GOT3 (cell line): ENCODE data around the gene MLPH.

Experiments used
- DNase-seq: peaks from one replicate; lab custom pipeline; 2025; ENCODE audit warnings: mixed read lengths; lab: John Stamatoyannopoulos, UW

Gene MLPH

DNA sequence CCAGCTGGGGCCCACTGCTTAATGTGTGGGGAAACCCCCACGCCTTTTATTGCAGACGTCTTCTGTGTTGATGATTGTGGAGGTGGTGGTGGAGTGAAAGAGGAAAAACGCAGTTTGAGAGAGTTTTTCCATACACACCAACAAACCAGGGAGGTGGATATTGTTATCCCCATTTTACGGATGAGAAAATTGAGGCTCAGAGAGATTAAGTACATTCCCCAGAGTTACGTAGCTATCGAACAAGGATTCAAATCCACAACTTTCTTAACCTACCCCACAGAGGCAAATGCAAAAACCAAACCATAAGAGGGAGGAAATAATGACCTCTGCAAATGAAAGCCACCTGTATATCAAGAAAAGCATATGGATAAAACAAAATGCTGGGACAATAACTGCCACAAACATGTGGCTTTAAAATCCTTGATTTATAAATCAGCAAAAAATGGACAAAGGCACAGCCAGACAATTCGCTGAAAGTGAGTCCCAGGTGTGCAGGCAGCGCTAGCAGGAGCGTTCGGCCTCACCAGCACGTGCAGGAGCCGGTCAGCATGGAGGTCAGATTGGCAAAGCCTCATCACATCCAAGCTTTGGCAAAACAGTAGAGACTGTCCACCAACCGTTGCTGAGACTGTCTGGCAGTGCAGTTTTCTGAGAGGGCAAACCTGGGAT lies 116.1 kb downstream of the MLPH start:
- DNase-seq: no peak

DNA sequence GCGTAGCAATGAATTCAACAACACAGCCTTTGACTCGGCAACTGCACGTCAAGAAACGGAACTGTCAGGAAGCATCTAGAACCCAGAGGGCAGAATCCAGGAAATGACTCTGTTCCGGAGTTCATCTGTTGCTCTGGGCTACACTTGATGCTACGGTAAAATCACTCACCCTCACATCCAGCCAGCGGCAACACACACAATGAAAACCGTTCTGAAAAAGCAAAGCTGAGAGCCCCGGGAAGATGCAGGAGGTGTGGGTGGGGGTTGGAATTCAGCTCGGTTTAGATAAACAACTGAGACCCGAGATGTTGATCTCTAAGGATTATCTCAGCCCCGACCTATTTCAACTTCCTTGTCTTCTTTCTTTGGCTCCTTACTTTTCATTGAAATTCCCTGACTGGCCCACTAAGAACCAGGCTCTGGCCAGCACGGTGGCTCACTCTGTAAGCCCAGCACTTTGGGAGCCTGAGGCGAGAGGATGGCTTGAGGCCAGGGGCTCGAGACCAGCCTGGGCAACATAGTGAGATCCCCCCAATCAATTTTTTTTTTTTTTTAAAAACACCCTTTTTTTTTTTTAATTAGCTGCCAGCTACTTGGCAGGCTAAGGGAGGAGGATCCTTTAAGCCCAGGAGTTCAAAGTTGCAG lies 116.8 kb downstream of the MLPH start:
- no peak for DNase-seq

DNA sequence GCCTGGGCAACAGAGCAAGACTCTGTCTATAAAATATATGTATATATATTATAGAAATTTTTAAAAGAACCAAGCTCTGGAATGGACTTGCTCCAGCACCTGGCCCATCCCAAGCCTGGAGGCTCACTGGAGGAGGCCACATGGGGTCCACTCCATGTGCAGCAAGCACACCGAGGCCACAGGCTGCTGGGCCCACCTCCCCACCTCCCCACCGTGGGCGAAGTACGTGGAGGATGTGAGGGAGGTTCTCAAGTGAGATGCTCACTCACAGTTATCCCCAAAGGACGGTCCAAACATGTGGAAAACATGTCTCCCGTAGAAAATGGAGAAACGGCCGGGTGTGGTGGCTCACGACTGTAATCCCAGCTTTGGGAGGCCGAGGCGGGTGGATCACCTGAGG lies 117.3 kb downstream of the MLPH start:
- no peak for DNase-seq
